Fibroblast of the conjunctiva (primary cell): ENCODE measurements around the gene PARD6G.
A peak's percentile ranks its signal among the peaks of the same experiment; 100 is the strongest.
"Not testable (repeated sequence)": the region's sequence is repeated elsewhere in the genome, so short reads cannot be mapped to it uniquely, and the experiment has no call there.

Source experiments
- DNase-seq: peaks from one replicate; pipeline ENCODE4 v3.0.0-alpha.2; 2010; ENCODE audit warnings: low read depth

The PARD6G gene

GRCh38 chr18:80171054-80171872 is 76.1 kb downstream of the PARD6G start:
- DNase-seq = no peak

- no peak for DNase-seq
These were observed 76.8 kb downstream of the PARD6G start for GRCh38 chr18:80170395-80171053.

- no peak for DNase-seq
These were observed 77.7 kb downstream of the PARD6G start for GRCh38 chr18:80169607-80170006.

- DNase-seq = no peak
These were observed 78.3 kb downstream of the PARD6G start for GRCh38 chr18:80168982-80169381.

- DNase-seq = no peak
These were observed 79.0 kb downstream of the PARD6G start for GRCh38 chr18:80168346-80168745.

- no peak for DNase-seq
These were observed 79.4 kb downstream of the PARD6G start for GRCh38 chr18:80167931-80168330.

GRCh38 chr18:80167331-80167730 is 80.0 kb downstream of the PARD6G start:
- DNase-seq = no peak

- no peak for DNase-seq
These were observed 80.6 kb downstream of the PARD6G start for GRCh38 chr18:80166725-80167124.

- no peak for DNase-seq
These were observed 81.1 kb downstream of the PARD6G start for GRCh38 chr18:80166240-80166639.

- DNase-seq = not testable (repeated sequence)
These were observed 82.5 kb downstream of the PARD6G start for GRCh38 chr18:80164727-80165355.

GRCh38 chr18:80163183-80163582 is 84.1 kb downstream of the PARD6G start:
- no peak for DNase-seq

- no peak for DNase-seq
These were observed 85.4 kb downstream of the PARD6G start for GRCh38 chr18:80161781-80162417.

- DNase-seq = no peak
These were observed 87.3 kb downstream of the PARD6G start for GRCh38 chr18:80159713-80160636.

- DNase-seq = no peak
These were observed 88.9 kb downstream of the PARD6G start for GRCh38 chr18:80158365-80158764.

GRCh38 chr18:80157708-80158343 is 89.5 kb downstream of the PARD6G start:
- peak; percentile 54 for DNase-seq

- no peak for DNase-seq
These were observed 93.0 kb downstream of the PARD6G start for GRCh38 chr18:80154293-80154692.

- no peak for DNase-seq
These were observed 97.6 kb downstream of the PARD6G start for GRCh38 chr18:80149667-80150066.

GRCh38 chr18:80148326-80149199 is 98.8 kb downstream of the PARD6G start:
- no peak for DNase-seq

GRCh38 chr18:80147418-80148325 is 99.6 kb downstream of the PARD6G start:
- DNase-seq = peak; percentile 74
